K562 (cell line): ENCODE results near the gene PAK1IP1. TPM values are rescaled to one million over a fixed set of nuclear protein-coding genes. Genes with fewer than 3 reads are reported as not detected.
A peak's percentile ranks its signal among the peaks of the same experiment; 100 is the strongest.

Source experiments
- CHD7 ChIP-seq: fragments of 200-600 bp; sonication (generic); IDR thresholded peaks from one replicate; pipeline ENCODE4 v1.6.1; 2012; ENCODE audit warnings: mild to moderate bottlenecking, low read depth, low read length, inconsistent platforms
- GTF3C2 ChIP-seq: IDR thresholded peaks from 3 replicates; pipeline ENCODE4 v1.6.1; 2011; ENCODE audit warnings: borderline replicate concordance, mild to moderate bottlenecking, moderate library complexity; ENCODE audit not compliant: insufficient read length; ENCODE audit errors: extremely low read depth
- IFI16 ChIP-seq: fragments of 250-450 bp; sonication (Bioruptor Pico); IDR thresholded peaks from 2 replicates; pipeline ENCODE4 v2.1.2; 2022; ENCODE audit warnings: mild to moderate bottlenecking, inconsistent platforms
- JUNB ChIP-seq: fragments of 450-650 bp; formaldehyde crosslinking; conservative IDR thresholded peaks from 2 replicates; pipeline ENCODE4 v1.4.0; 2020; ENCODE audit warnings: mild to moderate bottlenecking
- MIER1 ChIP-seq: fragments of 450-650 bp; IDR thresholded peaks from 2 replicates; pipeline ENCODE4 v1.6.1; 2016; ENCODE audit warnings: antibody characterized with exemption, mild to moderate bottlenecking, low read depth
- MITF ChIP-seq: IDR thresholded peaks from 2 replicates; pipeline ENCODE4 v1.6.1; 2014; ENCODE audit warnings: antibody characterized with exemption
- PHF8 ChIP-seq: fragments of 200-600 bp; sonication (generic); IDR thresholded peaks from 2 replicates; pipeline ENCODE4 v1.6.1; 2012; ENCODE audit warnings: mixed run types, mild to moderate bottlenecking, inconsistent platforms, low read length, moderate library complexity, borderline replicate concordance
- RNF2 ChIP-seq: sonication (generic); IDR thresholded peaks from 2 replicates; pipeline ENCODE4 v1.6.1; 2016
- RUNX1 ChIP-seq: sonication (generic); IDR thresholded peaks from 2 replicates; pipeline ENCODE4 v1.6.1; 2016; ENCODE audit warnings: antibody characterized with exemption, low read depth
- SIRT6 ChIP-seq: IDR thresholded peaks from one replicate; pipeline ENCODE4 v1.6.1; 2012; ENCODE audit warnings: low read depth, mild to moderate bottlenecking, control low read depth, inconsistent platforms, low read length, moderate library complexity
- SRSF7 ChIP-seq: fragments of 200-400 bp; formaldehyde crosslinking; optimal IDR thresholded peaks from 2 replicates; pipeline ENCODE3; 2017; ENCODE audit warnings: mild to moderate bottlenecking, low read depth, low read length
- ZNF175 ChIP-seq: fragments of 200-800 bp; sonication (Bioruptor generic); IDR thresholded peaks from 2 replicates; pipeline ENCODE4 v1.6.1; 2016; ENCODE audit warnings: low read depth, mild to moderate bottlenecking, missing genetic modification characterization, missing compliant biosample characterization
- polyA plus RNA-seq, 8 experiments: library from polyadenylated mRNA; depleted of rRNA in 4 of 8; stranded (reverse) in 5 of 8; unstranded in 3 of 8; fragments of >200 nt; fragmentation: Nextera tagmentation in 2 of 8; fragmentation: Illumina TruSeq in 1 of 8; extraction: Ambion mirVana in 2 of 8; extraction: Trizol in 1 of 8; gene quantifications; 2 replicates each; pipeline versions ENCODE4 v1.2.1 to v1.2.3, GENCODE V29; 2011 to 2014; ENCODE audit warnings: inconsistent platforms in 1 of 8, missing spikeins in 1 of 8
- total RNA-seq, 7 experiments: library from RNA; depleted of rRNA in 6 of 7; stranded (reverse); fragments of >200 nt in 6 of 7; fragmentation: Illumina TruSeq in 2 of 7; extraction: Trizol in 2 of 7; gene quantifications; 2 replicates each; pipeline versions ENCODE4 v1.2.1 to v1.2.3, GENCODE V29; 2011 to 2021; ENCODE audit warnings: low replicate concordance in 1 of 7

PAK1IP1 gene
- total and polyA plus RNA-seq, 9 of the 15 experiments (the other 6 are each of a cell fraction or from before 2014, with no cell fraction given) = 50.0 to 200 (median 87.0) TPM

GRCh38 chr6:10722820-10723566 is 28.2 kb downstream of the PAK1IP1 start, which contains the start of gene TMEM14C (continued):
- TF ChIP-seq MITF (peak; percentile 39; the same call in 1 of the 2 replicates), IFI16 (CRISPR knock-in tag) (no peak), RNF2 (peak; percentile 83), ZNF175 (CRISPR knock-in tag) (no peak), RUNX1 (no peak), CHD7 (no peak), GTF3C2 (no peak), JUNB (CRISPR knock-in tag) (no peak), MIER1 (no peak; the same call in none of the 2 replicates), SIRT6 (no peak), SRSF7 (no peak), PHF8 (peak; percentile 77; the same call in 1 of the 2 replicates)
